GM10248 (cell line): Measurements from ENCODE around the gene AOC2.
"Not testable (repeated sequence)": the region's sequence is repeated elsewhere in the genome, so short reads cannot be mapped to it uniquely, and the experiment has no call there.

Experiments used
- CTCF ChIA-PET: fragments of 300-600 bp; sonication (Branson Sonifier 250); formaldehyde crosslinking; extraction: SDS; loops from one replicate; lab custom pipeline; 2021; ENCODE audit warnings: antibody characterized with exemption; lab: Yijun Ruan, JAX
- POLR2A ChIA-PET: fragments of 350-650 bp; sonication (Branson Sonifier 250); formaldehyde crosslinking; extraction: SDS; loops from one replicate; lab custom pipeline; 2020; ENCODE audit warnings: antibody characterized with exemption; lab: Yijun Ruan, JAX
- DNase-seq: peaks from one replicate; pipeline ENCODE4 v3.0.0; 2012; ENCODE audit errors: extremely low spot score
- TF ChIP-seq, protein P1 (sequence below): IDR thresholded peaks from 2 replicates; pipeline ENCODE4 v1.5.1; 2012; ENCODE audit warnings: mild to moderate bottlenecking, low read depth; ENCODE audit errors: extremely low read depth, missing control alignments, control extremely low read depth

Gene AOC2

DNA sequence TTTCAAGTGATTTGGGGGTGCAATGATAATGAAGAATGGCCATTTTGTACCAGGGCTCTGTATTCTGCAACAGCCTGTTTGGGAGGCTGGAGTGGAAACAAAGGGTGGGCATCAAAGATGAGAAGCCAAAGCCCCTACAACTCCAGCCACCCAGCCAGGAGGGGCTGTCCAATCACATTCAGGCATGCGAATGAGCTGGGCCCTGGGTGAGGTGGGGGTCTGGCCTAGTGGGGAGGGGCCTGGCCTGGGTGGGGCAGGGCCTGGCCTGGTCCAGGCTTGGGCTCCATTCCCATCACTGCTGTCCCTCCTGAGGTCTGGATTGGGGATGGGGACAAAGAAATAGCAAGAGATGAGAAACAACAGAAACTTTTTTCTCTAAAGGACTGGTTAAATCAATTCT, 13.0 kb downstream of the AOC2 start:
- TF ChIP-seq, protein P1, sequence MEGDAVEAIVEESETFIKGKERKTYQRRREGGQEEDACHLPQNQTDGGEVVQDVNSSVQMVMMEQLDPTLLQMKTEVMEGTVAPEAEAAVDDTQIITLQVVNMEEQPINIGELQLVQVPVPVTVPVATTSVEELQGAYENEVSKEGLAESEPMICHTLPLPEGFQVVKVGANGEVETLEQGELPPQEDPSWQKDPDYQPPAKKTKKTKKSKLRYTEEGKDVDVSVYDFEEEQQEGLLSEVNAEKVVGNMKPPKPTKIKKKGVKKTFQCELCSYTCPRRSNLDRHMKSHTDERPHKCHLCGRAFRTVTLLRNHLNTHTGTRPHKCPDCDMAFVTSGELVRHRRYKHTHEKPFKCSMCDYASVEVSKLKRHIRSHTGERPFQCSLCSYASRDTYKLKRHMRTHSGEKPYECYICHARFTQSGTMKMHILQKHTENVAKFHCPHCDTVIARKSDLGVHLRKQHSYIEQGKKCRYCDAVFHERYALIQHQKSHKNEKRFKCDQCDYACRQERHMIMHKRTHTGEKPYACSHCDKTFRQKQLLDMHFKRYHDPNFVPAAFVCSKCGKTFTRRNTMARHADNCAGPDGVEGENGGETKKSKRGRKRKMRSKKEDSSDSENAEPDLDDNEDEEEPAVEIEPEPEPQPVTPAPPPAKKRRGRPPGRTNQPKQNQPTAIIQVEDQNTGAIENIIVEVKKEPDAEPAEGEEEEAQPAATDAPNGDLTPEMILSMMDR = no peak
- CTCF ChIA-PET = no interaction called here
- POLR2A ChIA-PET = no interaction called here
- no peak for DNase-seq

DNA sequence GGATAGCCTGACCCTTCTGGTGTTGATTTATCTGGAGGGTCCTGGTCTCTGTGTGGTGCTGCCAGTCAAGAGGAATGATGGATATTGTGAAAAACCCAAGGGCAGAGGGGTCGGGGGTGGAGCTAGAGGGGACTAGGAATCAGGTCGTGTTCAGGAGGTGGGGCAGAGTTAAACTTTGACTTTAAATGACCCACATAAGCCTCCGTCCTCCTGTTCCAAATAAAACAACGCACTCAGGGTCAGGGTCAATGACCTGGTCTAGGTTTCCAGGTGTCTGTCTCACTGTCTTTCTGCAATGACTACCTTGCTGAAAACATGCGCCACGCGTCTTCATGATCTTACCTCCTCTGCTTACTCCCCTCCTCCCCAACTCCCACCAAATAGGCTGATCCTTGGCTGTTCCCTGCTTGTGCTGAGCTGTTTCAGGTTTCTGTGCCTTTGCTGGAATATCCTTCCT, 21.3 kb downstream of the AOC2 start:
- CTCF ChIA-PET = no interaction called here
- TF ChIP-seq, protein P1 = no peak

DNA sequence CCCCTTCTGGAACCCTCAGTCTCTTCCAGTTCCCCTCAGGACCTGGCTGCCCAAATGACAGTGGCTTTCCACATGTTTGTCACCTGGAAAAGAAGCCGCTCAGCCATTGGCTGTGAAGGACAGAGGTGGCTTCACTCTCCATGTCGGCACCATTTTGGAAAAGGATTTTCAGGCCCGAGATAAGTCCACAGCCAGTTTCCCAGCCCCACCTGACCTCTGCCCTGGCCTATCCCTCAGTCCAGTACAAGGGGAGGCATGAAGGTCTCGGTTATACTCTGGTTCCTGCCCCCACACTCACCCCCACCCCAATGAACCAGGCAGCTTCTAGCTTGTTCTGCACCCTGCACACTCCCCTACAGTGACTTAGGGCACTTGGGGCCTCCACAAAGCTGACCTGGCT, 21.8 kb downstream of the AOC2 start:
- ChIA-PET POLR2A (no interaction called here), CTCF (no interaction called here)
- no peak for DNase-seq
- TF ChIP-seq, protein P1 = no peak

More for the DNA sequence above, 21.3 kb downstream of the AOC2 start:
- no peak for DNase-seq
- POLR2A ChIA-PET = no interaction called here

DNA sequence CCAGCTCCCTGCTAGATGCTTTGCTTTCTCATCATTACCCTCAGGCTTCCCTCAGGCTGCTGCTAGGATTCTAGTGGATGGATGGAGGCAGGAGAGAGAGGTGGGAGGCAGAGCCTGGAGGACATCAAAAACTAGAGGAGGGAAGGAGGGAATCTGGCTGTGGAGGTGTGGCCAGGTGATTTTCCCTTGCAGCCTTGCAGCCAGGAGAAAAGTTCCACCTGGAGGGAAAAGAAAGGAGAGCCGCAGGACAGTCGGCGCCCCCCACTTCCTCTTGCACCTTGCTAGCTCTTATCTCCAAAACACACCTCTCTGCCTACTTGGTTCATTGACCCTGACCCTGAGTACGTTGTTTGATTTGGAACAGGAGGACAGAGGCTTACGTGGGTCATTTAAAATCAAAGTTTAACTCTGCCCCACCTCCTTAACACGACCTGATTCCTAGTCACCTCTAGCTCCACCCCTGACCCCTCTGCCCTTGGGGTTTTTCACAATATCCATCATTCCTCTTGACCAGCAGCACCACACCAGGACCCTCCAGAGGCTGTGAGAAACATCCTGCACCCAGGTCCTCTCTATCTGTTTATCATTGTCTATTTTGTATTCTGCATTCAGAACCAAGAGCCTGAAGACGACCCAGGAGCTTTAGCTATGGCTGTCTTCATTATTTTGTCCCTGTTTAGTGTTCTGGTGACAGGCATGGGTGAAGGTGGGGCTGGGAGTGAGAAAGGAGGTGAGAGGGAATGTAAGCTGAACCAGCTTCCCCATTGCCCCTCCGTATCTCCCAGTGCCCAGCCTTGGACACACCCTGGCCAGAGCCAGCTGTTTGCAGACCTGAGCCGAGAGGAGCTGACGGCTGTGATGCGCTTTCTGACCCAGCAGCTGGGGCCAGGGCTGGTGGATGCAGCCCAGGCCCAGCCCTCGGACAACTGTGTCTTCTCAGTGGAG, 22.5 kb downstream of the AOC2 start:
- TF ChIP-seq, protein P1 = no peak
- ChIA-PET CTCF (no interaction called here), POLR2A (no interaction called here)
- no peak for DNase-seq

DNA sequence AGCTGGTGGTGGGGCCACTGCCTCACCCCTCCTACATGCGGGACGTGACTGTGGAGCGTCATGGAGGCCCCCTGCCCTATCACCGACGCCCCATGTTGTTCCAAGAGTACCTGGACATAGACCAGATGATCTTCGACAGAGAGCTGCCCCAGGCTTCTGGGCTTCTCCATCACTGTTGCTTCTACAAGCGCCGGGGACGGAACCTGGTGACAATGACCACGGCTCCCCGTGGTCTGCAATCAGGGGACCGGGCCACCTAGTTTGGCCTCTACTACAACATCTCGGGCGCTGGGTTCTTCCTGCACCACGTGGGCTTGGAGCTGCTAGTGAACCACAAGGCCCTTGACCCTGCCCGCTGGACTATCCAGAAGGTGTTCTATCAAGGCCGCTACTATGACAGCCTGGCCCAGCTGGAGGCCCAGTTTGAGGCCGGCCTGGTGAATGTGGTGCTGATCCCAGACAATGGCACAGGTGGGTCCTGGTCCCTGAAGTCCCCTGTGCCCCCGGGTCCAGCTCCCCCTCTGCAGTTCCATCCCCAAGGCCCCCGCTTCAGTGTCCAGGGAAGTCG, 23.4 kb downstream of the AOC2 start:
- POLR2A ChIA-PET, CTCF ChIA-PET, DNase-seq: not testable (repeated sequence)

DNA sequence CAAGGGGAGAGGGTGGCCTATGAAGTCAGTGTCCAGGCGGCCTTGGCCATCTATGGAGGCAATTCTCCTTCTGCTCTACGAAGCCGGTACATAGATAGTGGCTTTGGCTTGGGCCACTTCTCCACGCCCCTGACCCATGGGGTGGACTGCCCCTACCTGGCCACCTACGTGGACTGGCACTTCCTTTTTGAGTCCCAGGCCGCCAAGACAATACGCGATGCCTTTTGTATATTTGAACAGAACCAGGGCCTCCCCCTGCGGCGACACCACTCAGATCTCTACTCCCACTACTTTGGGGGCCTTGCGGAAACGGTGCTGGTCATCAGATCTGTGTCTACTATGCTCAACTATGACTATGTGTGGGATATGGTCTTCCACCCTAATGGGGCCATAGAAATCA, 24.0 kb downstream of the AOC2 start:
- POLR2A ChIA-PET = no interaction called here
- DNase-seq = no peak
- CTCF ChIA-PET = interaction anchor here (1.0 kb wide), 1 partner anchor 16 kb away, joined by 3 read pairs; no protein-coding TSS in a partner anchor
- TF ChIP-seq, protein P1 = no peak

DNA sequence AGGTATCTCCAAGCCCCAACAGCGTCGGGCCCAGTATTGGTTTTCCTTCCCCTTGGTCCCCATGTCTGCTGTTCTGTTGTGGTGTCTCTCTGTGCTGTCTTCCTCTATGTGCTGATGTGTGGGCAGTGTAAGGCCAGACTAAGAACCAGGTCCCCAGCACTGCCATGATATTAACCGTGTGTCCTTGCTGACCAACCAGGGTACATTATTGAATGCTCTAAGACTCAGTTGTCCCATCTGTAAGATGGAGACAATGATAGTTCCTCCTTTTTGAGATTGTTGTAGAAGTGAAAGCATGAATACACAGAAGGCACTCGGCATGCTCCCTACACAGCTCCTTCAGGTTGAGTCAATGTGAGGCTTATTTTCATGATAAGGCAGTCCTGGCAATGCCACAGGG, 27.3 kb downstream of the AOC2 start:
- no peak for DNase-seq
- ChIA-PET CTCF (interaction anchor here (1.7 kb wide), 1 partner anchor 65 kb away, joined by 4 read pairs; no protein-coding TSS in a partner anchor), POLR2A (no interaction called here)
- TF ChIP-seq, protein P1 = no peak
